ENCODE data around the gene ULK1.
A peak's percentile ranks its signal among the peaks of the same experiment; 100 is the strongest.

The ULK1 gene

GRCh38 chr12:131893605-131894312 is 663 bp upstream of the ULK1 start:
- DNase-seq = no peak

- DNase-seq = no peak
Measured at GRCh38 chr12:131894981-131895639, 688 bp downstream of the ULK1 start.

- peak; percentile 36 for DNase-seq
Measured at GRCh38 chr12:131895640-131896079, 1.2 kb downstream of the ULK1 start.

- peak; percentile 89 for DNase-seq
Measured at GRCh38 chr12:131896080-131896810, 1.8 kb downstream of the ULK1 start.

DNA sequence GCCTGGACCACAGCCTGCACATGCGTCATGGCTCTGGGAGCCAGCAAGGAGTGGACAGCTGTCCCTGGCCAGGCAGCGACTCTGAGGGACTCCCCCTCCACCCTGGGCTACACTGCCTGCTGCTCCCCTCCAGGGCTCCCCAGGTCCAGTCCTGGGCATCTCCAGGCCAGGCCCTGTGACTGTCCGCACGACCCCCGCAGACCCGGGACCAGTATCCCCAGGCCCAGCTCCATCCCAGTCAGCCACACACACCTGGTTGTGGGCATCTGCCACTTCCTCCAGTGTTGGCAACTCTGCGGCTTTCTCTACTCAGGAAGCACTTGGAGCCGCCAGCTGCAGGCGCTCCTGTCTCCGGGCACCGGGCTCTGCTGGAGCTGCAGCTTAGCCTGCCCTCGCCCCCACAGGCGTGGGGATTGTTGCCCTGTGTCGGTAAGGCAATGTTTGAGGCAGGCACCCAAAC is 2.4 kb downstream of the ULK1 start:
- peak; percentile 32 for DNase-seq

- DNase-seq = no peak
Measured at GRCh38 chr12:131897276-131897675, 2.9 kb downstream of the ULK1 start.

GRCh38 chr12:131897875-131898274 is 3.5 kb downstream of the ULK1 start:
- no peak for DNase-seq

- no peak for DNase-seq
Measured at GRCh38 chr12:131900397-131900796, 6.0 kb downstream of the ULK1 start.

- no peak for DNase-seq
Measured at GRCh38 chr12:131901431-131902331, 7.3 kb downstream of the ULK1 start.

DNA sequence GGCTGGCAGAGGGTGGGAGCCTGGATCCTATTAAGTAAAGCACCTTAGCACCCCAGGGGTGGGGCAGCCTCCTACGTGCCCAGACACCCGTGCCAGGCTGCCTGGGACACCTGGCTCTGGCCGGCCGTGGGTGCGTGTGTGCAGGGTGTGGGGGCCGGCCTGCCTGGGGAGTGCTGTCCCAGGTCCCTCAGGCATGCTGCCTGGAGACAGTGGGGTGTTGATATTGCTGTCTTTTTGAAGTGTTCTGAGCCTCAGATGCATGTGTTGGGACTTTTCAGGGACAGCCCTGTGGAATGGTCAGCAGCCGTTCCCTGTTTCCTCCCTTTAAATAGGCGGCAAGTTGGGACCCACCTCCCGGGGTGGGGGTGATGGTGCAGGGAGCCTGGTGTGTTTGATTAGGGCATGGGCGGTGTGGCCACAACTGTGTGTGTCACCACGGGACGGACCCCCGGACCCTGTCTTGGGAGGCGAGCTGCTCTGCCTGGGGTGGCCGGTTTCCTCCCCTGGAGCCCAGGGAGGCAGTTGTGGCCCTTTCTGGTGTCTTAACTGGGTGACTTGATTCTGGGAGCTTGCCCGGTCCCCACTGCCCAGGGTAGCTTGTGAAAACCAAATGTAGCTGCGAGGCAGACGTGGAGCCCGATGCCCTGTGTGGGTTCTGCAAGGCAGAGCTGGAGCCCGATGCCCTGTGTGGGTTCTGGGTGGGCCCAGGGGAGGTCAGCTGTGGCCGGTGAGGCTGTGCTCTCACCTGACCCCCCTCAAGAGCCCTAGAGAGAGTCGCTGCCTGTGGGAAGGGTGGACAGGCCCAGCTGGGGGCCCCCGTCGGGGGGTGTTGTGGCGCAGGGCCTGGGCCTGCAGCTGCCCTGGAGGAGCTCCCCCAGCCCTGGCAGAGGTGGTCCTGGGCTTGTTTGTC is 8.2 kb downstream of the ULK1 start:
- DNase-seq = no peak

DNA sequence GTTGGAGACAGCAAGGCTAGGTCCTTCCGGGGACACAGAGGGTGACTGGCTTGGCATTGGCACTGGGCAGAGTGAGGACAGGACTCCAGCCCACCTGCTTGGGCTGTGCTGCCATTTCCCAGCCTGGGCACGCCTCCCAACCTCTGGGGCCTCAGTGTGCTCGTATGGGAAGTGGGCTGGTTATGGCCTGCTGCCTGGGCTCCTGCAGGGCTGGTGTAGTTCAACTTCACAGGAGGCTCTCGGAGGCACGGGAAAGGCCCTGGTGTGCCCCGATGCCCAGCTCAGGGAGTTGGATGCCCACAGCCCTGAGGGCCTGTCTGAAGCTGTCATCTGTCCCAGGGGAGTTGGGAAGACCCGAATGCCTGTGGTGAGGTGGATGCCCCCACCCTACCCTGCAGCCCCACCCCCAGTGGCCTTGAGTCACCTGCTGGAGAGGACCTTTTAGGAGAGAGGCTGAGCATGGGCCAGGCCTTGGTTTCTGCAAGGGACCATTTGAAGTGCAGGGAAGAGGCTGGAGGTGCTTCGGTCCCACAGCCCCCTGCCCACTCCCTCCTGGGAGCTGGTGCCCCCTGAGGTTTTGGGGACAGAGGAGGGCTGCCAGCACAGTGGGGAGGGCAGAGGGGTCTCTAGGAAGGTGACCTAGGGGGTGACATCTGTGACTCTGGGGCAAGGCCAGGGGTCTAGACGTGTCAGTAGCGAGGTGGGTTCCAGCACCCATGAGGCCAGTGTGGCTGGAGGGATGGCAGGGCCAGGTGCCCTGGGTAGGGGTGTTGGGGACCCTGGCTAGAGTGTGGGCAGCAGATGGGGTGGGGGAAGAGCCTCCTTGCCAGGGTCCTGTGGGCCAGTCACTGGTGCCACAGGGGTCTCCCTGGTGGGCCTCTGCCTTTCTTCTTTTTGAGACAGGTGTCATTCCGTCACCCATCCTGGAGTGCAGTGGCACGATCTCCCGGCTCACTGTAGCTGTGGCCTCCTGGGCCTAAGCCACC is 9.1 kb downstream of the ULK1 start:
- no peak for DNase-seq

GRCh38 chr12:131904346-131904745 is 9.9 kb downstream of the ULK1 start:
- no peak for DNase-seq

DNA sequence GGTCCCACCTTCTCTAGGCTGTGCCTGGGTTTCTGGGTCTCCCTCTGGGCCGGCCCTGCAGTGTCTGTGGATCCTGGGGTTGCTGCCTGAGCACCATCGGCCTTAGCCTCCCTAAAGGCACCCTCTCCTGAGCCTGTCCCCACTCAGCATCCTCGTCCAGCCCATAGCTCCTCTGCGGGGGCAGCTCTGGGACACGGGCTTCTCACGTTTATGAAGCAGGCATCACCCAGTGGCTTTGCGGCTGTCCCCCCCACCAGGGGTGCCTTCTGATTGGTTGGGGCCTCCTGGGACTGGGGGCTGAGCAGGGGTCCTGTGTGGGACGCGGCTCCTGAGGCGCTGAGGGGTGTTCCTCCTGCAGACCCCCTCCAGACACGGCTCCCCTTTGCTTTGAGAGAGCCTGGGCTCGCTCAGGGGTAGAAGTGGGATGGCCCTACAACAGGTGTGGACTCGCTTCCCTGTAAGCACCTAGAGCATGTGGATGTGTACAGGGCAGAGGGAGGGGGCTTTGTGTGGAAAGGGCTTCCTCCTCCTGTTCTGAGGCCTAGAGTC is 10.7 kb downstream of the ULK1 start:
- DNase-seq = no peak

GRCh38 chr12:131905630-131906091 is 11.2 kb downstream of the ULK1 start:
- DNase-seq = no peak

DNA sequence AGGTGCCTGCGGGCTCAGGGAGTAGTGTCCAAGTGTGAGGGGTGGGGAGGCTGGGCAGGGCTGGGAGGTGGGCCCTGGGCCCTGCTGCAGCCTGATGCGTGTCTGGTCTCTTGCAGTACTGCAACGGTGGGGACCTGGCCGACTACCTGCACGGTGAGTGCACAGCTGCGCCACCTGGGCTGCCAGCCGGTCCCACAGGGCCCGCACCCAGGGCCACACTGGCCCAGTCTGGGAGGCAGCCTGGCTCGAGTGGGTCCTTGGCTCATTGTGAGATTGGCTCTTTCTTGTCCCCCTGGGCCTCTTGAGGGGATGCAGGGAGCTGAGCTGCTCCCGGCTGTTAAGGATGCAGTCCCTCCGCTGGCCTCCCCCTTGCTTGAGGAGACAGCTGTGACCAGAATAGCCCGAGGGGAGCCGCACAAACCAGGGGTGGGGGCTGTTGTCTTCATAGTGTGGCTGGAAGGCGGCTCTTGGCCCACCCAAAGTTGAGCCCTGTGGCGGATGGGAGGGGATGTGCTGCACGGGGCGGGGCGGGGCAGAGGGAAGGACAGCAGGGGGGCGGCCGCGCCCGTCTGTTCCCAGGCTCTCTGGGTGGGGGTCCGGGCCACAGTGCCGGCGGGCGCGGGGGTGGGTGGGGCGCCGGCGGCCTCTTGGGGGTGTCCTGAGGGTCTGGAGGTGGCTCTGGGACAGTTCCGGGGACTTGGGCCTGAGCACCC is 13.1 kb downstream of the ULK1 start:
- DNase-seq = no peak

DNA sequence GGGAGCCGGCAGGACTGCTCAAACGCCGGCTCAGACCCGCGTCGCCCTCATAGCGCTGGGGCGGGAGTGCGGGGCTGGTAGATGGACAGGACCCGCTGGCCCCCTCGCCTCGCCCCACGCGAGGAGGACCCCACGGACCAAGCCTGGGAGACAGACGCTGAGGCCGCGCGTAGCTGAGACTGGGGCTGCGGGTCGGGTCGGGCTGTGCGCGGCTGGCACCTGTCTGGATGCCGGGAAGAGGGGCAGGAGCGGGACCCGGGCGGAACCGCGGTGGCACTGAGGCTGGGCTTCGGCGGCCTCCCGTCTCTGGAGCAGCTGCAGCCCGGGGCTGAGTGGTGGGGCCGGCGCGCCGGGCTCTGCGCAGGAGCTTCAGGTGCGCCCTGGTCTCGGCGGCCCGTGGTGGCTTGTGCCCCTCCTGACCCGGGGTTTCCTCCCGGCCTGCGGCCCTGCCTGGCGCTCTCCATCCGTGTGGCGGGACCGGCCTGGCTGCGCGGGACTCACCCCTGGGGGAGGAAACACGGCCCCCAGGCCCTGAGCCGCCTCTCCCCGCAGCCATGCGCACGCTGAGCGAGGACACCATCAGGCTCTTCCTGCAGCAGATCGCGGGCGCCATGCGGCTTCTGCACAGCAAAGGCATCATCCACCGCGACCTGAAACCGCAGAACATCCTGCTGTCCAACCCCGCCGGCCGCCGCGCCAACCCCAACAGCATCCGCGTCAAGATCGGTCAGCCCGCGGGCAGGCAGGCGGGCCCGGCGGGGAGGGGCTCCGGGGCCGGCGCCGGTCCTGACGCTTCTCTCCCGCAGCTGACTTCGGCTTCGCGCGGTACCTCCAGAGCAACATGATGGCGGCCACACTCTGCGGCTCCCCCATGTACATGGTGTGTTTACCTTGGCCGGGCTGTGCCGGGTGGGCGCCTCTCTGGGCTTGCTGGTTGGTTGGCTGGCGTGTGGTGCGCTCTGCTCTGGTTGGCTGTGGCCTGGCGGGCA is 14.0 kb downstream of the ULK1 start:
- no peak for DNase-seq

DNA sequence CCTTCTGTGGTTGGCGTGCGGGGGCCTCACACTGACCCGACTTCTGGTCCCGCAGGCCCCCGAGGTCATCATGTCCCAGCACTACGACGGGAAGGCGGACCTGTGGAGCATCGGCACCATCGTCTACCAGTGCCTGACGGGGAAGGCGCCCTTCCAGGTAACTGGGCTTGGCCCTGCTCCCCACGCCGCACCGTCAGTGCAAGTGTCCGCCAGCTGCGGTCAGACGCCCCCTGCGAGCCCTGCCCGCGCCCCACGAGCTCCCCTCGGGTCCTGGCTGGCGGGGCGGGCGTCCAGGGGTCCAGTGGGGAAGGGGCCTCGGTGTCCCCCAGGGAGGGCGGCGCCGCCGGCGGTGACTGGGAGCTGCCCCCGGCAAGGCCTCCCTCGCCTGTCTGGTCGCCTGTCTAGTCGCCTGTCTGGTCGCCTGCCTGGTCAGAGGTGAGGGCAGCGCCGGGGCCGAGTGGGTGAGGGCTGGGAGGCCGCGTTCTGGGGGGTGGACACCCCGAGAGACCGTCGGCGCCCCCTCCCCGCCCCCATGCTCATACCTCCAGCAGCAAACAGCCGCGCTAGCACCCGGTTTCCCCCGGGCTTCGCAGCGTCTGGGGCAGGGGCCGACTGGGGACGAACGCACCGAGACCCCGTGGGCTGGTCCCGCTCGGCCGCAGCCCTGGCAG is 14.8 kb downstream of the ULK1 start:
- DNase-seq = no peak

Measured in hematopoietic multipotent progenitor cell treated with erythropoietin and hydrocortisone succinate and interleukin-3 and kit ligand, for 6 days (in vitro differentiated cells).